Measurements from ENCODE around the gene KIAA0513.

Gene KIAA0513

GRCh38 chr16:85085721-85086120, 58.1 kb downstream of the KIAA0513 start:
- no peak for DNase-seq
- Histone ChIP-seq H3K4me1 (ENCODE audit: control insufficient read depth, insufficient read depth, low read length, poor library complexity, severe bottlenecking) (peaks cover 6% of the 10 kb centered on the region), H3K27ac (ENCODE audit: insufficient read depth, low read length, poor library complexity, severe bottlenecking) (no peak overlapping the region), H3K27me3 (replicated peaks; ENCODE audit: control insufficient read depth, insufficient read depth, low read length, poor library complexity, severe bottlenecking) (no peaks in the 10 kb centered on the region), H3K36me3 (ENCODE audit: control insufficient read depth, insufficient read depth, low read length) (no peaks in the 10 kb centered on the region), H3K9me3 (ENCODE audit: control insufficient read depth, low read length) (no peaks in the 10 kb centered on the region), H3K4me3 (ENCODE audit: insufficient read depth, low read depth, low read length, poor library complexity, severe bottlenecking) (no peak overlapping the region)

GRCh38 chr16:85086347-85087291, 59.0 kb downstream of the KIAA0513 start:
- no peak overlapping the region for H3K27ac ChIP-seq (ENCODE audit: insufficient read depth, low read length, poor library complexity, severe bottlenecking)
- H3K4me3 ChIP-seq (ENCODE audit: insufficient read depth, low read depth, low read length, poor library complexity, severe bottlenecking) = no peak overlapping the region
- no peaks in the 10 kb centered on the region for H3K36me3 ChIP-seq (ENCODE audit: control insufficient read depth, insufficient read depth, low read length)
- H3K9me3 ChIP-seq (ENCODE audit: control insufficient read depth, low read length) = no peaks in the 10 kb centered on the region
- DNase-seq = peak; percentile 43 to 61 (median 54)
- no peaks in the 10 kb centered on the region for H3K27me3 ChIP-seq (replicated peaks; ENCODE audit: control insufficient read depth, insufficient read depth, low read length, poor library complexity, severe bottlenecking)
- H3K4me1 ChIP-seq (ENCODE audit: control insufficient read depth, insufficient read depth, low read length, poor library complexity, severe bottlenecking) = peaks cover 6% of the 10 kb centered on the region

DNA sequence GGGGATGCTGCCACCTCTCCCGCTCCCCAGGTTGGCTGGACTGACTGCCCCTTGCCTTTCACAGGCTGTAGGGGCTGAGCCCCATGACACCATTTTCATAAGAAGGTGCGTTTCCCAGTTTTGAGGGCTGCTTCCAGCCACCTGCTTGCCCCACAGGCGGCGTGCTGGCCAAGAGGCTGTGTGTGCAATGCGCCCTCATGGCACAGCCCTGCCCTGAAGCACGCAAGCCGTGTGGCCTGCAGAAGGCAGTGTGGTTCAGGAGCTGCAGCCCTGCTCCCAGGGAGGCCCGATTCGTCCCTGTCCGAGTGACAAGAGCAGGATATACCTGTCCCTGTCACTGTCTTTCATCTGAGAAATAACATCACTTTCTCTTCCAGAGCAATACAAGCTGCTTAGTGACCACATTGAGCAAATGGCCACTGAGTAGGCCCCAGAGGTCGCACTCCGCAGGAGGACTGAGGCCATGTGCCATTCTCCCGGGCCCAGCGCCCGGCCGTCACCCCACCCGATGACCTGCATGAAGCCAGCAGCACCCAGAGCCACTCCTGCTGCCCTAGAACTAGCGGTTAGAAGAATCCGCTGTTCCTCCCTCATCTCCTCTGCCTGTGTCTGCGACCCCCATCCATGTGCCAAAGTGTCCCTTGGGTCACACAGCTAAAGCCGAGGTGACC, 60.4 kb downstream of the KIAA0513 start:
- Histone ChIP-seq H3K27ac (ENCODE audit: insufficient read depth, low read length, poor library complexity, severe bottlenecking) (no peak overlapping the region), H3K36me3 (ENCODE audit: control insufficient read depth, insufficient read depth, low read length) (no peaks in the 10 kb centered on the region), H3K4me1 (ENCODE audit: control insufficient read depth, insufficient read depth, low read length, poor library complexity, severe bottlenecking) (peaks cover 6% of the 10 kb centered on the region), H3K9me3 (ENCODE audit: control insufficient read depth, low read length) (no peaks in the 10 kb centered on the region), H3K27me3 (replicated peaks; ENCODE audit: control insufficient read depth, insufficient read depth, low read length, poor library complexity, severe bottlenecking) (no peaks in the 10 kb centered on the region), H3K4me3 (ENCODE audit: insufficient read depth, low read depth, low read length, poor library complexity, severe bottlenecking) (no peak overlapping the region)
- no peak for DNase-seq

DNA sequence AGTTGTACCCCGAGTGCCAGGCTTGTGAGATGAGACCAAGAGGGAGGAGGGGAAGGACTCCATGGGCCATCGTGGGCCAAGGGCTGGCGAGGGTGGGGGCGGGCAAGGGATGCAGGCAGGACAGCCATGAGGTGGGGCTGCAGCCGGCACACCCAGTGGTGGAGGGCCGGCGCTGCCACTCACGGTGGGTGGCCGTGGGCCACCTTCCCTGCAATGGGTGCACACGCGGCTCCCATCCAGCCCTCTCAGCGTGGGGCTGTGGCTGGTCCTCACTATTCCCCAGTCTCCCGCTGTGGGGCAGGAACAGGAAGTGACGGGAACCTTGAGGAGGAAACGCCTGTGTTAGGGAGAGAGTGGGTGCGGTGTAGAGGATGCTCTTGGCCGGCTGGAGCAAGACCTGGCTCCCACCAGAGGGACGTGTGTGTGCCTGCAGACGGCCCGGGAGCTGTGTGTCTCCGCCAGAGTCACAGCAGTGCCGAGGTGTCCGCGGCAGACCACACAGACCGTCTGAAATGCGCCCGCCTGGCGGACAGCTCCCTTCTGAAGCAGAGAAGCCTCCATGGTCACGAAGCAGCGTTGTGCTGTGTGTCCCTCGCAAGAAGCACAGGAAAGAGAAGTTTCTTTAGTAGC, 61.1 kb downstream of the KIAA0513 start:
- H3K36me3 ChIP-seq (ENCODE audit: control insufficient read depth, insufficient read depth, low read length) = no peaks in the 10 kb centered on the region

DNA sequence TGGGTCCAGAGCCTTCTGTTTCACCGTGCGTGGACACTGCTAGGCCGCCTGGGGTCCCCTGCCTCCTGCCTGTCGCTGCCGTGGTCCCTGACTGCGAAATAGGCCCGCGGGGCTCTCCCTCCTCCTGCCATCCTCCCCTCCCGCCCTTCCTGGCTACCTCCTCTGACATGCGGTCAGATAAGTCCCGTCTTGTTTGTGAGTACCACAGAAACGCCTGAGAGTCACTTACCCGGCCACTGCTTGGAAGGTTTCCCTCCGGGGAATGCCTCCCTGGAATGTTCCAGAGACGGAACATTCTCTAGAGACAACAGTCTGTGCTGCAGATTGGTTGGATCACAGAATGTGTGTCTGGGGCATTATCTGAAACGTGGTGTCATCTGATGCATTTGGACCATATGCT, 61.9 kb downstream of the KIAA0513 start:
- Histone ChIP-seq H3K36me3 (ENCODE audit: control insufficient read depth, insufficient read depth, low read length) (no peaks in the 10 kb centered on the region), H3K9me3 (ENCODE audit: control insufficient read depth, low read length) (no peaks in the 10 kb centered on the region), H3K27me3 (replicated peaks; ENCODE audit: control insufficient read depth, insufficient read depth, low read length, poor library complexity, severe bottlenecking) (no peaks in the 10 kb centered on the region), H3K27ac (ENCODE audit: insufficient read depth, low read length, poor library complexity, severe bottlenecking) (no peak overlapping the region), H3K4me1 (ENCODE audit: control insufficient read depth, insufficient read depth, low read length, poor library complexity, severe bottlenecking) (peaks cover 6% of the 10 kb centered on the region), H3K4me3 (ENCODE audit: insufficient read depth, low read depth, low read length, poor library complexity, severe bottlenecking) (no peak overlapping the region)
- no peak for DNase-seq

More for the DNA sequence above, 61.1 kb downstream of the KIAA0513 start:
- H3K4me3 ChIP-seq (ENCODE audit: insufficient read depth, low read depth, low read length, poor library complexity, severe bottlenecking) = no peak overlapping the region
- no peaks in the 10 kb centered on the region for H3K27me3 ChIP-seq (replicated peaks; ENCODE audit: control insufficient read depth, insufficient read depth, low read length, poor library complexity, severe bottlenecking)
- H3K9me3 ChIP-seq (ENCODE audit: control insufficient read depth, low read length) = no peaks in the 10 kb centered on the region
- DNase-seq = no peak
- H3K4me1 ChIP-seq (ENCODE audit: control insufficient read depth, insufficient read depth, low read length, poor library complexity, severe bottlenecking) = peaks cover 6% of the 10 kb centered on the region
- H3K27ac ChIP-seq (ENCODE audit: insufficient read depth, low read length, poor library complexity, severe bottlenecking) = no peak overlapping the region

- no peaks in the 10 kb centered on the region for H3K36me3 ChIP-seq (ENCODE audit: control insufficient read depth, insufficient read depth, low read length)
- DNase-seq = no peak
Observed at GRCh38 chr16:85090181-85090580, 62.6 kb downstream of the KIAA0513 start.

DNA sequence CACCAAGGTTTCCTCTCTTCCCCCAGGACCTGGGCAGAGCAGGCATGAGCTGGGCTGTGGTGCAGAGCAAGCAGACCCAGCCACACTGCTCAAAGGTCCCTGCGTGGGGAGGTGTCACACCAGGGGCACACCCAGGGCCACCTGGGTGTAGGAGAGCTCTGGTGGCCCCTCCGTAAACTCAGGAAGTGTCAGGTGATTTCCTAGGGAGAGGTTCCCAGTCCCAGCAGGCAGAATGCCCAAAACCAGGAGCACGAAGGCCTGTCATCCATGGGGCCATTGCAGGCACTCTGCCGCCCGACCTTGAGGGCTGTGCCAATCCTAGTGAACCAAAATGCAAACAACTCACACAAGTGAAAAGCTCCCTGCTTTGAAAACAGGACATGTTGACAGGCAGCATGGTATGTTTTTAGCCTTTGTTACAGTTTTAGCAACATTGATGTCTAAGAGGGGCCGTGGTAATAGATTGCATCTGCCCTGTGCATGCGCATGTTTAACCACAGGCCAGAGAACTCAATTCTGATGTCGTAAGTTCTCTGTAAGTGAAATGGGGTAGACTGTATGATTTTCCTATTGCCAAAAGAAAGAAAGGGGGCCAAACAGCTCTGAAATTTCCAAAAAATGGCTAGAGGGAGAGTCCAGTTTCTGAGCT, 63.4 kb downstream of the KIAA0513 start:
- no peak overlapping the region for H3K27ac ChIP-seq (ENCODE audit: insufficient read depth, low read length, poor library complexity, severe bottlenecking)
- H3K4me1 ChIP-seq (ENCODE audit: control insufficient read depth, insufficient read depth, low read length, poor library complexity, severe bottlenecking) = peaks cover 6% of the 10 kb centered on the region
- DNase-seq = no peak
- H3K4me3 ChIP-seq (ENCODE audit: insufficient read depth, low read depth, low read length, poor library complexity, severe bottlenecking) = no peak overlapping the region
- no peaks in the 10 kb centered on the region for H3K27me3 ChIP-seq (replicated peaks; ENCODE audit: control insufficient read depth, insufficient read depth, low read length, poor library complexity, severe bottlenecking)
- H3K36me3 ChIP-seq (ENCODE audit: control insufficient read depth, insufficient read depth, low read length) = no peaks in the 10 kb centered on the region
- H3K9me3 ChIP-seq (ENCODE audit: control insufficient read depth, low read length) = no peaks in the 10 kb centered on the region

More at GRCh38 chr16:85090181-85090580, 62.6 kb downstream of the KIAA0513 start:
- no peak overlapping the region for H3K4me3 ChIP-seq (ENCODE audit: insufficient read depth, low read depth, low read length, poor library complexity, severe bottlenecking)
- H3K9me3 ChIP-seq (ENCODE audit: control insufficient read depth, low read length) = no peaks in the 10 kb centered on the region
- H3K27ac ChIP-seq (ENCODE audit: insufficient read depth, low read length, poor library complexity, severe bottlenecking) = no peak overlapping the region
- no peaks in the 10 kb centered on the region for H3K27me3 ChIP-seq (replicated peaks; ENCODE audit: control insufficient read depth, insufficient read depth, low read length, poor library complexity, severe bottlenecking)
- peaks cover 6% of the 10 kb centered on the region for H3K4me1 ChIP-seq (ENCODE audit: control insufficient read depth, insufficient read depth, low read length, poor library complexity, severe bottlenecking)

DNA sequence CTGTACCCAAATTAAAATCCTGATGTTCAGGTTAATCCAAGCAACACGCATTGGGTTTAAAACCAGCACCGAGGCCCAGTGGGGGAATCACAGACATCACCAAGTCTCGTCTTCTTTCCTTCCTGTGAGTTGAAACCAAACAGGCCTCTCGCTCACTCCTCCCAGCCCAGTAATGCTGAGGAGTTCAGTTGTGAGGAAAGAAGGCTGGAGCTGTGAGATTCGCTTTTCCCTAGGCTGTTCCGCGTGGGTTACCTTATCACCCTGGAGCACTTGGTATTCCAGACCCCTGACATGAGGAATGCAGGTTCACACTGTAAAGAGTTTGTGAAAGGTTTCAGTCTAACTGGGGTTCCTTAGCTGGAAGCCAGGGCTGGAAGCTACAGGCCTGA, 63.9 kb downstream of the KIAA0513 start:
- Histone ChIP-seq H3K4me3 (ENCODE audit: insufficient read depth, low read depth, low read length, poor library complexity, severe bottlenecking) (no peak overlapping the region), H3K4me1 (ENCODE audit: control insufficient read depth, insufficient read depth, low read length, poor library complexity, severe bottlenecking) (peaks cover 5% of the 10 kb centered on the region), H3K27ac (ENCODE audit: insufficient read depth, low read length, poor library complexity, severe bottlenecking) (no peak overlapping the region), H3K27me3 (replicated peaks; ENCODE audit: control insufficient read depth, insufficient read depth, low read length, poor library complexity, severe bottlenecking) (no peaks in the 10 kb centered on the region), H3K9me3 (ENCODE audit: control insufficient read depth, low read length) (no peaks in the 10 kb centered on the region), H3K36me3 (ENCODE audit: control insufficient read depth, insufficient read depth, low read length) (no peaks in the 10 kb centered on the region)
- DNase-seq = no peak

DNA sequence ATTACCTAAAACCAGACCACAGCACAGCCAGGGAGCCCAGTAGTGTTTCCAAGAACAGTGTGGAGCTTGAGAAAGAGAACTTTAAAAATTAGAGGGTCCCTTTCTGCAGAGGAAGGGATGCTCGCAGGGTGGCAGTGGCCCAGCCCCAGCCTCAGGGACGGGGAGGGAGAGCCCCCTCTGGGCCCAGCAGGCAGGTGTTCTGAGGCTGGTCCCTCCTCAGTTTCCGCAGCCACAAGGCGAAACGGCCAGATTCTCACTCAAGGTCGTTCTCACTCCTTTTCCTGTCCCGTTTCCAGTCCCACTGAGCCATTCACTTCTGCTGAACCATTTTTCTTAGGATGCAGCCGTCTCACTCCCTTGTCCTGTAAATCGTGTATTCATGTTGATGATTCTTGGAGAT, 64.7 kb downstream of the KIAA0513 start:
- no peaks in the 10 kb centered on the region for H3K36me3 ChIP-seq (ENCODE audit: control insufficient read depth, insufficient read depth, low read length)
- H3K9me3 ChIP-seq (ENCODE audit: control insufficient read depth, low read length) = no peaks in the 10 kb centered on the region
- no peaks in the 10 kb centered on the region for H3K4me1 ChIP-seq (ENCODE audit: control insufficient read depth, insufficient read depth, low read length, poor library complexity, severe bottlenecking)
- DNase-seq = no peak
- H3K27me3 ChIP-seq (replicated peaks; ENCODE audit: control insufficient read depth, insufficient read depth, low read length, poor library complexity, severe bottlenecking) = no peaks in the 10 kb centered on the region
- H3K4me3 ChIP-seq (ENCODE audit: insufficient read depth, low read depth, low read length, poor library complexity, severe bottlenecking) = no peak overlapping the region
- no peak overlapping the region for H3K27ac ChIP-seq (ENCODE audit: insufficient read depth, low read length, poor library complexity, severe bottlenecking)
